K562 (cell line): ENCODE results near the gene SAE1. TPM values are rescaled to one million over a fixed set of nuclear protein-coding genes. Genes with fewer than 3 reads are reported as not detected.

Experiments used
- ATAC-seq: fragments of 200-7000 bp; cut with Tn5 transposase; 3 replicates; pipeline ENCODE4 v1.9.1; 2020; ENCODE audit warnings: moderate library complexity
- BruUV-seq: library from RNA; stranded (reverse); fragments of 400-500 nt; replicated peaks from 2 replicates; lab custom pipeline; 2021; lab: Mats Ljungman, UMichigan
- CTCF ChIA-PET: fragments of 300-600 bp; formaldehyde crosslinking; extraction: SDS; loops from one replicate; lab custom pipeline; 2021; ENCODE audit warnings: low intra/inter-chr PET ratio; lab: Yijun Ruan, JAX
- POLR2A ChIA-PET: fragments of 300-600, 350-650 bp; sonication (Branson Sonifier 250); formaldehyde crosslinking; extraction: SDS; loops from one replicate; lab custom pipeline; 2021; ENCODE audit warnings: antibody characterized with exemption, inconsistent platforms; lab: Yijun Ruan, JAX
- DNase-seq, 4 experiments: peaks; one replicate each; pipeline versions ENCODE4 v3.0.0 to v3.0.0-alpha.2; 2011 to 2018; ENCODE audit warnings: low spot score in 3 of 4, mixed read lengths in 3 of 4; ENCODE audit errors: extremely low read depth in 1 of 4
- FAIRE-seq: peaks from 2 replicates; lab custom pipeline; 2011; peaks lifted over from hg19 to GRCh38; lab: Jason Lieb, UNC
- H2AFZ ChIP-seq: 2 replicates; pipeline ENCODE4 v1.6.0; 2011; ENCODE audit warnings: low read depth, low read length, control low read depth, inconsistent platforms
- H3K27ac ChIP-seq: fragments of 200-600 bp; 3 replicates; pipeline ENCODE4 v1.8.0; 2011; ENCODE audit warnings: low read depth, mild to moderate bottlenecking, control low read depth, inconsistent platforms, low read length, moderate library complexity, mixed read lengths; ENCODE audit errors: extremely low read depth
- H3K27me3 ChIP-seq, 2 experiments: fragments of 300-600 bp in 1 of 2; 2 replicates in 1 of 2; 3 replicates in 1 of 2; pipeline versions ENCODE4 v1.6.0 to v1.8.0; 2011; ENCODE audit warnings: inconsistent platforms in 2 of 2, low read length in 2 of 2, mild to moderate bottlenecking in 1 of 2, mixed read lengths in 1 of 2, moderate library complexity in 1 of 2; ENCODE audit not compliant: control insufficient read depth in 2 of 2, insufficient read depth in 2 of 2
- H3K36me3 ChIP-seq: fragments of 300-600 bp; 3 replicates; pipeline ENCODE4 v1.8.0; 2011; ENCODE audit warnings: mild to moderate bottlenecking, low read length, inconsistent platforms; ENCODE audit not compliant: control insufficient read depth, insufficient read depth
- H3K4me1 ChIP-seq, 2 experiments: fragments of 200-600 bp in 1 of 2; replicated peaks in 1 of 2; 2 replicates in 1 of 2; 3 replicates in 1 of 2; pipeline versions ENCODE4 v1.5.1 to v1.8.0; 2011; ENCODE audit warnings: inconsistent platforms in 2 of 2, low read length in 2 of 2, mild to moderate bottlenecking in 1 of 2, mixed read lengths in 1 of 2, moderate library complexity in 1 of 2; ENCODE audit not compliant: control insufficient read depth in 2 of 2, insufficient read depth in 2 of 2
- H3K4me2 ChIP-seq: 2 replicates; pipeline ENCODE4 v1.6.1; 2011; ENCODE audit warnings: low read length, control low read depth, inconsistent platforms, mixed read lengths; ENCODE audit not compliant: insufficient read depth
- H3K4me3 ChIP-seq: fragments of 200-600 bp; sonication (generic), shearing (Covaris generic); 2 replicates; pipeline ENCODE4 v1.5.1; 2016; ENCODE audit warnings: control low read depth, inconsistent platforms
- H3K79me2 ChIP-seq: fragments of 200-600 bp; 3 replicates; pipeline ENCODE4 v1.8.0; 2011; ENCODE audit warnings: low read length, inconsistent platforms; ENCODE audit not compliant: control insufficient read depth, insufficient read depth
- H3K9ac ChIP-seq, 2 experiments: 2 replicates each; pipeline versions ENCODE4 v1.6.0 to v1.6.1; 2011; ENCODE audit warnings: low read depth in 2 of 2, low read length in 2 of 2, control low read depth in 1 of 2, inconsistent platforms in 1 of 2, mild to moderate bottlenecking in 1 of 2, mixed read lengths in 1 of 2; ENCODE audit not compliant: insufficient read depth in 1 of 2
- H3K9me1 ChIP-seq: one replicate; pipeline ENCODE4 v1.6.0; 2011; ENCODE audit warnings: inconsistent platforms, mild to moderate bottlenecking, low read length, moderate library complexity; ENCODE audit not compliant: control insufficient read depth, insufficient read depth
- H3K9me3 ChIP-seq: replicated peaks from 2 replicates; pipeline ENCODE4 v1.5.1; 2011; ENCODE audit warnings: low read depth, low read length, inconsistent platforms; ENCODE audit not compliant: control insufficient read depth, insufficient read depth
- H4K20me1 ChIP-seq: replicated peaks from 2 replicates; pipeline ENCODE4 v1.6.1; 2011; ENCODE audit warnings: low read length, inconsistent platforms, mixed read lengths; ENCODE audit not compliant: control insufficient read depth, insufficient read depth
- DACH1 ChIP-seq: fragments of 450-650 bp; IDR thresholded peaks from 2 replicates; pipeline ENCODE4 v1.6.1; 2018; ENCODE audit not compliant: partially characterized antibody
- ETV1 ChIP-seq: fragments of 450-650 bp; conservative IDR thresholded peaks from 2 replicates; pipeline ENCODE4 v1.6.1; 2016; ENCODE audit warnings: missing genetic modification characterization, control low read depth, low read depth, missing compliant biosample characterization
- GTF3C2 ChIP-seq: IDR thresholded peaks from 3 replicates; pipeline ENCODE4 v1.6.1; 2011; ENCODE audit warnings: borderline replicate concordance, mild to moderate bottlenecking, moderate library complexity; ENCODE audit not compliant: insufficient read length; ENCODE audit errors: extremely low read depth
- LCOR ChIP-seq: sonication (generic); formaldehyde crosslinking; IDR thresholded peaks from 2 replicates; pipeline ENCODE4 v1.8.0; 2022; ENCODE audit warnings: mild to moderate bottlenecking, missing genetic modification reagents
- NFATC3 ChIP-seq: fragments of 450-650 bp; IDR thresholded peaks from 2 replicates; pipeline ENCODE4 v1.6.1; 2017; ENCODE audit warnings: mild to moderate bottlenecking
- NR4A1 ChIP-seq, 2 experiments: fragments of 250-450 bp in 1 of 2; fragments of 450-650 bp in 1 of 2; sonication (Bioruptor Pico) in 1 of 2; IDR thresholded peaks; 2 replicates each; pipeline versions ENCODE4 v1.4.0 to v1.6.1; 2016 to 2020; ENCODE audit warnings: mild to moderate bottlenecking in 2 of 2, missing compliant biosample characterization in 1 of 2, missing genetic modification characterization in 1 of 2, moderate library complexity in 1 of 2
- PHB2 ChIP-seq: fragments of 450-650 bp; IDR thresholded peaks from 2 replicates; pipeline ENCODE4 v1.6.1; 2017; ENCODE audit warnings: low read depth
- POLR3G ChIP-seq: IDR thresholded peaks from 2 replicates; pipeline ENCODE4 v1.6.1; 2011; ENCODE audit not compliant: insufficient read length, insufficient replicate concordance; ENCODE audit errors: extremely low read depth
- RAD21 ChIP-seq, 2 experiments: fragments of 250-450 bp in 1 of 2; fragments of 450-650 bp in 1 of 2; sonication (Bioruptor Pico) in 1 of 2; formaldehyde crosslinking in 1 of 2; IDR thresholded peaks in 1 of 2; conservative IDR thresholded peaks in 1 of 2; 2 replicates each; pipeline versions ENCODE4 v1.4.0 to v1.8.0; 2020 to 2022; ENCODE audit warnings: mild to moderate bottlenecking in 2 of 2, moderate library complexity in 1 of 2
- TAF15 ChIP-seq: fragments of 200-400 bp; formaldehyde crosslinking; IDR thresholded peaks from 2 replicates; pipeline ENCODE4 v1.6.1; 2017; ENCODE audit warnings: mild to moderate bottlenecking, low read depth, low read length, moderate library complexity
- USF1 ChIP-seq: sonication (generic); formaldehyde crosslinking; IDR thresholded peaks from 2 replicates; pipeline ENCODE4 v1.9.0; 2022; ENCODE audit warnings: mild to moderate bottlenecking, missing genetic modification reagents
- ZBTB7A ChIP-seq: IDR thresholded peaks from 2 replicates; pipeline ENCODE4 v1.6.1; 2011; ENCODE audit warnings: low read depth, mild to moderate bottlenecking, low read length, moderate library complexity, borderline replicate concordance; ENCODE audit not compliant: control insufficient read depth
- ZC3H4 ChIP-seq: sonication (generic); formaldehyde crosslinking; IDR thresholded peaks from 2 replicates; pipeline ENCODE4 v1.9.0; 2021; ENCODE audit warnings: missing genetic modification reagents, borderline replicate concordance
- ZNF449 ChIP-seq: fragments of 250-450 bp; sonication (Bioruptor Pico); IDR thresholded peaks from 2 replicates; pipeline ENCODE4 v1.8.0; 2022; ENCODE audit warnings: moderate library complexity, mild to moderate bottlenecking, inconsistent platforms
- WGBS: fragments of 100-300 bp; shearing (Covaris generic); methylation state at CpG from one replicate; pipeline ENCODE4 v1.1.6; 2016; ENCODE audit warnings: low coverage, mixed read lengths; ENCODE audit not compliant: insufficient coverage; ENCODE audit errors: missing lambda C conversion rate; 5-methylcytosine and 5-hydroxymethylcytosine counted together
- in situ Hi-C: fragments of 300-500 bp; cut with MboI; formaldehyde crosslinking; loops from 4 replicates; pipeline ENCODE4 v1.15.0; 2018; ENCODE audit warnings: inconsistent platforms, mixed read lengths
- intact Hi-C: fragments of 100-400 bp; cut with micrococcal nuclease; formaldehyde crosslinking; loops from 2 replicates; pipeline ENCODE4 v1.14.2; 2022
- polyA plus RNA-seq, 8 experiments: library from polyadenylated mRNA; depleted of rRNA in 4 of 8; stranded (reverse) in 5 of 8; unstranded in 3 of 8; fragments of >200 nt; fragmentation: Nextera tagmentation in 2 of 8; fragmentation: Illumina TruSeq in 1 of 8; extraction: Ambion mirVana in 2 of 8; extraction: Trizol in 1 of 8; gene quantifications; 2 replicates each; pipeline versions ENCODE4 v1.2.1 to v1.2.3, GENCODE V29; 2011 to 2014; ENCODE audit warnings: inconsistent platforms in 1 of 8, missing spikeins in 1 of 8
- total RNA-seq, 7 experiments: library from RNA; depleted of rRNA in 6 of 7; stranded (reverse); fragments of >200 nt in 6 of 7; fragmentation: Illumina TruSeq in 2 of 7; extraction: Trizol in 2 of 7; gene quantifications; 2 replicates each; pipeline versions ENCODE4 v1.2.1 to v1.2.3, GENCODE V29; 2011 to 2021; ENCODE audit warnings: low replicate concordance in 1 of 7

Gene SAE1
- total and polyA plus RNA-seq, 9 of the 15 experiments (the other 6 are each of a cell fraction or from before 2014, with no cell fraction given): 82.8 to 299 (median 217) TPM

GRCh38 chr19:47142779-47143178, 12.1 kb downstream of the SAE1 start:
- Histone ChIP-seq H3K4me2 (no peak overlapping the region), H4K20me1 (peaks cover 7% of the 10 kb centered on the region), H3K36me3 (peaks cover 81% of the 10 kb centered on the region), H3K9ac (no peak overlapping the region), H3K9me1 (no peaks in the 10 kb centered on the region), H3K9me3 (no peaks in the 10 kb centered on the region), H3K27me3 (no peaks in the 10 kb centered on the region), H3K4me1 (peaks cover 0 to 7% of the 10 kb centered on the region in 2 experiments), H2AFZ (no peak overlapping the region), H3K4me3 (no peak overlapping the region), H3K27ac (no peak overlapping the region), H3K79me2 (peaks cover 76% of the 10 kb centered on the region)
- ATAC-seq (no peak), DNase-seq (no peak), FAIRE-seq (no peak)
- WGBS: 94% methylated on average over 5 of the region's 5 CpGs
- in situ Hi-C loops: no loop called here
- intact Hi-C loops: no loop called here
- ChIA-PET POLR2A (interaction anchor here (0.6 to 10.8 kb wide), 6 partner anchors 7 to 989 kb away, joined by 3 to 109 read pairs (median 3); partner anchors contain the start of gene SAE1), CTCF (no interaction called here)
- no TSS peak for BruUV-seq
- TF ChIP-seq NR4A1 (CRISPR knock-in tag; IDR thresholded peaks at IDR 0.05): no peak
- no peak for TF ChIP-seq NR4A1 (tag; IDR thresholded peaks at IDR 0.05)
- no peak for TF ChIP-seq ETV1 (tag)
- TF ChIP-seq USF1 (CRISPR knock-in tag): no peak
- no peak for TF ChIP-seq NFATC3
- no peak for TF ChIP-seq RAD21 (CRISPR knock-in tag; conservative IDR thresholded peaks at IDR 0.05 in 1 of 2, IDR thresholded peaks at IDR 0.05 in 1 of 2)
- no peak for TF ChIP-seq ZC3H4 (CRISPR knock-in tag)
- TF ChIP-seq POLR3G: no peak
- TF ChIP-seq PHB2: no peak
- no peak for TF ChIP-seq LCOR (CRISPR knock-in tag)
- no peak for TF ChIP-seq ZNF449 (CRISPR knock-in tag)
- no peak for TF ChIP-seq ZBTB7A
- no peak for TF ChIP-seq GTF3C2
- TF ChIP-seq TAF15: no peak
- TF ChIP-seq DACH1: no peak
